ENCODE measurements around the gene SAP25.

The SAP25 gene

DNA sequence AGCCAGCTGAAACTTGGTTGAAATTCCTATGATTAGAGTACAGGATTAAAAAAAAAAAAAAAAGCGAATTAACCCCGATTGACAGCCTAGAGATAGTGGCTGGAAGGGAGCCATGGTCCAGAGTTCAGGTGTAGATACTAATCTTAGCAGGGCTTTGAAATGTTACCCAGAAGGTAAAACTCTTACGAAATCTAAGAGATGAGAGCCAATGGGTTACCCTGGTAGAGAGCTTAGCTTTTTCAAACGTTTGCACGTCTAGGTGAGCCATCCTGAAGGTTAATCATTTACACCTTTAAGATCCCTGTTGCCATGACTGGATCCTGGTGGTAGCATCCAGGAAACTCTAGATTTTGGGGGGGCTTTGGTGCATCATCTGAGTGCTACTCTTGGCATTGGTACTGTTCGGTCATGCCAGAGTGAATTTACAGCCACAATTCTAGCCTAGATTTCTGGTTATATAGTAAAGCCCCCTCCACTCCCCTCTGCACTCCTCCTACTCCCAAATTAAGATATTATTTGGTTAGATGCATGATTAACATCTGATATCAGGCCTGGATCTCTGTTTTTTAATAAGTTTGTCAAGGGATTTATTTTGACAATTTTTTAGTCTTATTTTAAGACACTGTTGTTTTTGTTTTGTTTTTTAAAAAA, 33.5 kb downstream of the SAP25 start:
- H3K9me2 ChIP-seq (replicated peaks; ENCODE audit: control insufficient read depth, low read length) = no peaks in the 10 kb centered on the region
- no peaks in the 10 kb centered on the region for H4K20me1 ChIP-seq (ENCODE audit: control insufficient read depth, insufficient read depth, low read depth, low read length)
- peak overlapping the region; percentile 95 for H3K4me2 ChIP-seq (ENCODE audit: low read length)
- H3K4me3 ChIP-seq (ENCODE audit: low read length) = peak overlapping the region; percentile 88
- H3K9me3 ChIP-seq (ENCODE audit: control insufficient read depth, insufficient read depth, low read length) = no peaks in the 10 kb centered on the region
- peaks cover 43% of the 10 kb centered on the region for H3K4me1 ChIP-seq (ENCODE audit: control insufficient read depth, low read length)
- H3K79me2 ChIP-seq (ENCODE audit: control insufficient read depth, low read length) = peaks cover 47% of the 10 kb centered on the region
- H3F3A ChIP-seq (ENCODE audit: control insufficient read depth, insufficient read depth) = peaks cover 2% of the 10 kb centered on the region; the same call in 1 of the 2 replicates
- H3K27me3 ChIP-seq (ENCODE audit: control insufficient read depth, low read length) = no peaks in the 10 kb centered on the region
- no peak overlapping the region for H3K27ac ChIP-seq (ENCODE audit: low read depth, low read length)
- no peak for TF ChIP-seq CTCF (IDR thresholded peaks at IDR 0.05; ENCODE audit: low read depth, low read length, poor library complexity, severe bottlenecking)
- no peak for TF ChIP-seq EZH2phosphoT487 (IDR thresholded peaks at IDR 0.05; ENCODE audit: borderline replicate concordance, low read length)
- H3K36me3 ChIP-seq (ENCODE audit: control insufficient read depth, low read length) = no peaks in the 10 kb centered on the region

GRCh38 chr7:100539436-100540006, 34.2 kb downstream of the SAP25 start:
- Histone ChIP-seq H3K4me2 (ENCODE audit: low read length) (peak overlapping the region; percentile 95), H4K20me1 (ENCODE audit: control insufficient read depth, insufficient read depth, low read depth, low read length) (no peaks in the 10 kb centered on the region), H3K36me3 (ENCODE audit: control insufficient read depth, low read length) (no peaks in the 10 kb centered on the region), H3K9me3 (ENCODE audit: control insufficient read depth, insufficient read depth, low read length) (no peaks in the 10 kb centered on the region), H3K79me2 (ENCODE audit: control insufficient read depth, low read length) (peaks cover 42% of the 10 kb centered on the region), H3K9me2 (replicated peaks; ENCODE audit: control insufficient read depth, low read length) (no peaks in the 10 kb centered on the region), H3K4me1 (ENCODE audit: control insufficient read depth, low read length) (peaks cover 37% of the 10 kb centered on the region), H3K4me3 (ENCODE audit: low read length) (peak overlapping the region; percentile 88), H3K27me3 (ENCODE audit: control insufficient read depth, low read length) (no peaks in the 10 kb centered on the region), H3K27ac (ENCODE audit: low read depth, low read length) (no peak overlapping the region), H3F3A (ENCODE audit: control insufficient read depth, insufficient read depth) (no peaks in the 10 kb centered on the region; the same call in 1 of the 2 replicates)
- no peak for TF ChIP-seq EZH2phosphoT487 (IDR thresholded peaks at IDR 0.05; ENCODE audit: borderline replicate concordance, low read length)
- no peak for TF ChIP-seq CTCF (IDR thresholded peaks at IDR 0.05; ENCODE audit: low read depth, low read length, poor library complexity, severe bottlenecking)

- H4K20me1 ChIP-seq (ENCODE audit: control insufficient read depth, insufficient read depth, low read depth, low read length) = no peaks in the 10 kb centered on the region
- H3K4me1 ChIP-seq (ENCODE audit: control insufficient read depth, low read length) = peaks cover 30% of the 10 kb centered on the region
- peaks cover 35% of the 10 kb centered on the region for H3K79me2 ChIP-seq (ENCODE audit: control insufficient read depth, low read length)
- H3K9me2 ChIP-seq (replicated peaks; ENCODE audit: control insufficient read depth, low read length) = no peaks in the 10 kb centered on the region
- H3K27ac ChIP-seq (ENCODE audit: low read depth, low read length) = peak within 1 kb of the TSS; percentile 28
- TF ChIP-seq EZH2phosphoT487 (IDR thresholded peaks at IDR 0.05; ENCODE audit: borderline replicate concordance, low read length) (no peak), CTCF (IDR thresholded peaks at IDR 0.05; ENCODE audit: low read depth, low read length, poor library complexity, severe bottlenecking) (no peak)
- H3K36me3 ChIP-seq (ENCODE audit: control insufficient read depth, low read length) = no peaks in the 10 kb centered on the region
- no peaks in the 10 kb centered on the region for H3K9me3 ChIP-seq (ENCODE audit: control insufficient read depth, insufficient read depth, low read length)
- H3K4me3 ChIP-seq (ENCODE audit: low read length) = peak within 1 kb of the TSS; percentile 88
- no peaks in the 10 kb centered on the region for H3K27me3 ChIP-seq (ENCODE audit: control insufficient read depth, low read length)
- peak within 1 kb of the TSS; percentile 95 for H3K4me2 ChIP-seq (ENCODE audit: low read length)
- H3F3A ChIP-seq (ENCODE audit: control insufficient read depth, insufficient read depth) = no peaks in the 10 kb centered on the region; the same call in 1 of the 2 replicates
Observed at GRCh38 chr7:100538654-100539435, 34.9 kb downstream of the SAP25 start, which contains the start of gene AGFG2. AGFG2 (plus strand) TSS chr7:100539203; CDS start chr7:100539347, 144 bp downstream.

All from DOHH2 (cell line).